ENCODE data around the gene C10orf105.

DNA sequence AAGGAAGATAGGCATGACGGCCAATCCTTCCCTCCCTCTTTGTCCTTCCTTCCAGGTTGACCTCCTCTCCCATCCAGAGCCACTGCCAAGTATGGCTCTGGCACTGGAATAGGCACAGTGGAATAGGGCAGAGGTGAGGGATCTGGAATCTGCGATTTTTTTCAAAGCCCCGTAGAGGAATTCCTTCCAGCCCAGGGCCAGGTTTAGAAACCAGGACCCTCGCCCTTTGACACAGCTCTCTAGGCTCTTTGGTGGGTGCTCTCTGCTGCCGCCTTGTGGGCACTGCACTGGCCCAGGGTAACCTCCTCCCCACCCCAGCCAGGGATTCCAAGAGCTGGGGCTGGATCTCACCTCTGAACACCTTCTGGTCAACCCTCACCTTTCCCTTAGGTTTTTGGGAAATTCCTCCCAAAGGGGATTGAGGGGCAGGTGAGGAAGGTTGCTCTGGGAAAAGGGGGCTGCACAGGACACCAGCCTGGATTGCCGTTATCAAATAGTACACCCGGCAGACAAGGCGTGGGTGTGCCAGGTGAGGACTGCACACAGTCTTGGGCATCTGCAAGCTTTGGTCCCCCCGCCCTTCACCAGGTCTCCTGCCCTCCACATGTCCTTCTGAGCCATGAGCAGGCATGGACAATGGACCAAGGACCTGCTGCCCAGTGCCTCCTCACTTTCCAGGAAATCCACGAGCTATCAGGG is 22.8 kb downstream of the C10orf105 start:
- TF ChIP-seq, protein P1, sequence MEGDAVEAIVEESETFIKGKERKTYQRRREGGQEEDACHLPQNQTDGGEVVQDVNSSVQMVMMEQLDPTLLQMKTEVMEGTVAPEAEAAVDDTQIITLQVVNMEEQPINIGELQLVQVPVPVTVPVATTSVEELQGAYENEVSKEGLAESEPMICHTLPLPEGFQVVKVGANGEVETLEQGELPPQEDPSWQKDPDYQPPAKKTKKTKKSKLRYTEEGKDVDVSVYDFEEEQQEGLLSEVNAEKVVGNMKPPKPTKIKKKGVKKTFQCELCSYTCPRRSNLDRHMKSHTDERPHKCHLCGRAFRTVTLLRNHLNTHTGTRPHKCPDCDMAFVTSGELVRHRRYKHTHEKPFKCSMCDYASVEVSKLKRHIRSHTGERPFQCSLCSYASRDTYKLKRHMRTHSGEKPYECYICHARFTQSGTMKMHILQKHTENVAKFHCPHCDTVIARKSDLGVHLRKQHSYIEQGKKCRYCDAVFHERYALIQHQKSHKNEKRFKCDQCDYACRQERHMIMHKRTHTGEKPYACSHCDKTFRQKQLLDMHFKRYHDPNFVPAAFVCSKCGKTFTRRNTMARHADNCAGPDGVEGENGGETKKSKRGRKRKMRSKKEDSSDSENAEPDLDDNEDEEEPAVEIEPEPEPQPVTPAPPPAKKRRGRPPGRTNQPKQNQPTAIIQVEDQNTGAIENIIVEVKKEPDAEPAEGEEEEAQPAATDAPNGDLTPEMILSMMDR (conservative IDR thresholded peaks at IDR 0.05; ENCODE audit: low read depth, low read length): peak; percentile 78
- no peak for TF ChIP-seq EZH2 (IDR thresholded peaks at IDR 0.05; ENCODE audit: low read length, unreplicated experiment)
- no peak for TF ChIP-seq EZH2phosphoT487 (IDR thresholded peaks at IDR 0.05; ENCODE audit: borderline replicate concordance, low read length)

All from PC-3 (cell line).